Neural cell (in vitro differentiated cells): ENCODE data around the gene SMARCA4. TPM values are rescaled to one million over a fixed set of nuclear protein-coding genes. Genes with fewer than 3 reads are reported as not detected.

Experiments
- H2AFZ ChIP-seq: fragments of 200-600, 300-800 bp; sonication (generic), shearing (Covaris generic); 2 replicates; pipeline ENCODE4 v1.6.0; 2014; ENCODE audit warnings: low read depth, mild to moderate bottlenecking, antibody characterized with exemption, low read length, moderate library complexity
- H3F3A ChIP-seq: fragments of 200-600 bp; shearing (Covaris generic); 2 replicates; pipeline ENCODE4 v1.6.1; 2016; ENCODE audit warnings: mild to moderate bottlenecking, moderate library complexity, mixed read lengths, antibody characterized with exemption, low read length; ENCODE audit not compliant: insufficient read depth, poor library complexity, severe bottlenecking
- H3K27ac ChIP-seq: fragments of 200-600, 300-800 bp; sonication (generic), shearing (Covaris generic); 2 replicates; pipeline ENCODE4 v1.5.1; 2014; ENCODE audit warnings: mild to moderate bottlenecking, low read length, moderate library complexity
- H3K27me3 ChIP-seq: fragments of 300-800, 200-600 bp; sonication (generic), shearing (Covaris generic); 2 replicates; pipeline ENCODE4 v1.6.0; 2014; ENCODE audit warnings: mild to moderate bottlenecking, low read depth, low read length, moderate library complexity; ENCODE audit not compliant: insufficient read depth
- H3K36me3 ChIP-seq: fragments of 300-800, 200-600 bp; sonication (generic), shearing (Covaris generic); 2 replicates; pipeline ENCODE4 v1.5.1; 2014; ENCODE audit warnings: mild to moderate bottlenecking, antibody characterized with exemption, low read length, moderate library complexity; ENCODE audit not compliant: insufficient read depth
- H3K4me2 ChIP-seq: fragments of 300-800, 200-600 bp; sonication (generic), shearing (Covaris generic); 2 replicates; pipeline ENCODE4 v1.6.0; 2014; ENCODE audit warnings: mild to moderate bottlenecking, low read length
- H3K4me3 ChIP-seq: fragments of 300-800, 200-600 bp; sonication (generic), shearing (Covaris generic); 2 replicates; pipeline ENCODE4 v1.5.1; 2014; ENCODE audit warnings: mild to moderate bottlenecking, low read length, moderate library complexity
- H3K79me2 ChIP-seq: fragments of 200-600 bp; shearing (Covaris generic); replicated peaks from 2 replicates; pipeline ENCODE4 v1.6.0; 2014; ENCODE audit warnings: mild to moderate bottlenecking, low read length, moderate library complexity; ENCODE audit not compliant: insufficient read depth
- H3K9ac ChIP-seq: fragments of 300-800, 200-600 bp; sonication (generic), shearing (Covaris generic); 2 replicates; pipeline ENCODE4 v1.6.1; 2016; ENCODE audit warnings: mild to moderate bottlenecking, low read length, mixed read lengths
- H3K9me2 ChIP-seq: fragments of 200-600 bp; shearing (Covaris generic); 2 replicates; pipeline ENCODE4 v1.6.1; 2016; ENCODE audit warnings: mild to moderate bottlenecking, low read length, mixed read lengths; ENCODE audit not compliant: insufficient read depth
- H3K9me3 ChIP-seq: fragments of 200-600, 300-800 bp; sonication (generic), shearing (Covaris generic); 2 replicates; pipeline ENCODE4 v1.6.1; 2016; ENCODE audit warnings: mild to moderate bottlenecking, mixed run types, low read length, moderate library complexity, mixed read lengths
- H4K20me1 ChIP-seq: fragments of 200-600 bp; shearing (Covaris generic); 2 replicates; pipeline ENCODE4 v1.6.1; 2016; ENCODE audit warnings: mild to moderate bottlenecking, mixed run types; ENCODE audit not compliant: insufficient read depth
- CTCF ChIP-seq: fragments of 450-650 bp; IDR thresholded peaks from 2 replicates; pipeline ENCODE4 v1.5.1; 2014; ENCODE audit warnings: antibody characterized with exemption, mild to moderate bottlenecking, moderate library complexity; ENCODE audit not compliant: poor library complexity, severe bottlenecking
- EP300 ChIP-seq: fragments of 450-650 bp; conservative IDR thresholded peaks from 2 replicates; pipeline ENCODE4 v1.6.1; 2014; ENCODE audit warnings: antibody characterized with exemption, mild to moderate bottlenecking, moderate library complexity; ENCODE audit not compliant: poor library complexity, severe bottlenecking
- EZH2 ChIP-seq: fragments of 200-600, 300-800 bp; shearing (Covaris generic), sonication (generic); IDR thresholded peaks from 2 replicates; pipeline ENCODE4 v1.6.1; 2014; ENCODE audit warnings: antibody characterized with exemption, low read length, borderline replicate concordance, mild to moderate bottlenecking; ENCODE audit not compliant: insufficient read depth, poor library complexity, severe bottlenecking
- MXI1 ChIP-seq: fragments of 450-650 bp; conservative IDR thresholded peaks from 2 replicates; pipeline ENCODE4 v1.6.1; 2014; ENCODE audit warnings: antibody characterized with exemption, mild to moderate bottlenecking; ENCODE audit not compliant: poor library complexity, severe bottlenecking
- POLR2AphosphoS5 ChIP-seq: IDR thresholded peaks from 2 replicates; pipeline ENCODE4 v1.6.1; 2012
- RAD21 ChIP-seq: fragments of 450-650 bp; conservative IDR thresholded peaks from 2 replicates; pipeline ENCODE4 v1.6.1; 2014; ENCODE audit warnings: antibody characterized with exemption, mild to moderate bottlenecking, moderate library complexity
- REST ChIP-seq: IDR thresholded peaks from 2 replicates; pipeline ENCODE4 v1.6.1; 2012; ENCODE audit warnings: borderline replicate concordance
- SMC3 ChIP-seq: fragments of 450-650 bp; conservative IDR thresholded peaks from 2 replicates; pipeline ENCODE4 v1.6.1; 2014; ENCODE audit warnings: antibody characterized with exemption, mild to moderate bottlenecking, moderate library complexity; ENCODE audit not compliant: poor library complexity
- TAF1 ChIP-seq: IDR thresholded peaks from 2 replicates; pipeline ENCODE4 v1.6.1; 2012; ENCODE audit warnings: low read depth
- polyA plus RNA-seq: library from polyadenylated mRNA; depleted of rRNA; stranded (reverse); fragments of >200 nt; gene quantifications from 2 replicates; pipeline ENCODE4 v1.2.3, GENCODE V29; 2014

SMARCA4 gene
- polyA plus RNA-seq, 1 donor from 2014 or later, result 97.3 TPM

- no peak overlapping the region for H2AFZ ChIP-seq
- H3K27ac ChIP-seq, result no peak overlapping the region
- TF ChIP-seq SMC3 (no peak), RAD21 (no peak), CTCF (no peak), REST (no peak), TAF1 (no peak), EP300 (no peak), EZH2 (no peak), MXI1 (no peak), POLR2AphosphoS5 (no peak)
- H3K9me2 ChIP-seq, result no peaks in the 10 kb centered on the region
- H3K9ac ChIP-seq, result no peak overlapping the region
- H3F3A ChIP-seq, result no peaks in the 10 kb centered on the region
- H3K79me2 ChIP-seq, result no peaks in the 10 kb centered on the region
- H3K4me3 ChIP-seq, result no peak overlapping the region
- no peaks in the 10 kb centered on the region for H3K9me3 ChIP-seq
- peaks cover 4% of the 10 kb centered on the region for H4K20me1 ChIP-seq
- peaks cover 4% of the 10 kb centered on the region for H3K36me3 ChIP-seq
- no peak overlapping the region for H3K4me2 ChIP-seq
- no peaks in the 10 kb centered on the region for H3K27me3 ChIP-seq
These were observed 83.6 kb downstream of the SMARCA4 start for GRCh38 chr19:11044431-11044830.

GRCh38 chr19:11045536-11045935 lies 84.7 kb downstream of the SMARCA4 start:
- no peak overlapping the region for H3K4me2 ChIP-seq
- no peaks in the 10 kb centered on the region for H3K9me3 ChIP-seq
- no peaks in the 10 kb centered on the region for H3K9me2 ChIP-seq
- no peaks in the 10 kb centered on the region for H3F3A ChIP-seq
- H3K27me3 ChIP-seq, result no peaks in the 10 kb centered on the region
- peaks cover 4% of the 10 kb centered on the region for H3K36me3 ChIP-seq
- no peak overlapping the region for H2AFZ ChIP-seq
- H3K9ac ChIP-seq, result no peak overlapping the region
- H3K27ac ChIP-seq, result no peak overlapping the region
- TF ChIP-seq REST (no peak), POLR2AphosphoS5 (no peak), SMC3 (no peak), TAF1 (no peak), EP300 (no peak), RAD21 (no peak), MXI1 (no peak), CTCF (no peak), EZH2 (no peak)
- no peak overlapping the region for H3K4me3 ChIP-seq
- no peaks in the 10 kb centered on the region for H3K79me2 ChIP-seq
- peaks cover 4% of the 10 kb centered on the region for H4K20me1 ChIP-seq
